Measurements from ENCODE around the gene PHF3. TPM values are rescaled to one million over a fixed set of nuclear protein-coding genes. Genes with fewer than 3 reads are reported as not detected.

PHF3 gene
- total RNA-seq, 1 experiment from 2014 or later = 66.6 TPM

DNA sequence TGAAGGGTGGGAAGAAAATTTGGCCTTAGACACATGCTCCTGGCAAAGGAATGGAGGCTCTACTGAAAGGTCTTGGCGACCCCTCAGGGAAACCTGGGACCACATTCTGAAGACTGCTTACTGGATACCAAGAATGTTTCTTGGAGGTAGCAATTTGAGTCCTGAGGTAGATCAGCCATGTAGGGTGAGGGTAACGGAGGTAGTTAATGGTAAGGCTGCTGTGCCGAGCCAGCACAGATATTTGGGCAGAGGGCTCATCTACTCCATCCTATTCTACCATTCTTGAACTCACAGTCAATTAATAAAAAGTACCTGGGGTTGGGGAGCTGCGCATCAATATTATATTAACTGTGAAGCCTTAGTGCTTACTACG lies 401 bp upstream of the PHF3 start:
- no peak overlapping the region for H3K14ac ChIP-seq (ENCODE audit: insufficient read depth, low read length)
- H3K23ac ChIP-seq (ENCODE audit: insufficient read length, low read depth, low read length) = no peak overlapping the region
- H4K5ac ChIP-seq (ENCODE audit: insufficient read length, low read depth, low read length) = no peak overlapping the region
- H2AK5ac ChIP-seq (ENCODE audit: insufficient read length, low read length) = no peak overlapping the region
- H3K27ac ChIP-seq (ENCODE audit: insufficient read length, low read depth, low read length) = no peak overlapping the region
- H3K9ac ChIP-seq (ENCODE audit: extremely low read depth, insufficient read length, low read length) = peak overlapping the region; percentile 20
- H4K8ac ChIP-seq (replicated peaks; ENCODE audit: insufficient read length, low read depth, low read length) = no peak overlapping the region
- Mint-ChIP-seq H3K36me3 (ENCODE audit: insufficient read depth in 1 of 3, low read depth in 3 of 3) (peaks cover 0 to 2% (median 2%) of the 10 kb centered on the region in 3 experiments; a peak in 3 of 7 replicates), H3K4me1 (peaks cover 43 to 47% of the 10 kb centered on the region in 2 experiments), H3K27me3 (ENCODE audit: low read depth) (peaks cover 42% of the 10 kb centered on the region), H3K4me3 (peak overlapping the region; percentile 86 to 98), H3K9me3 (no peaks in the 10 kb centered on the region; a peak in 1 of 5 replicates), H3K27ac (peak overlapping the region in 2 of 3 experiments; percentile 89 to 92; a peak in 5 of 7 replicates)
- H3K79me2 ChIP-seq (ENCODE audit: insufficient read depth, low read length) = peaks cover 23% of the 10 kb centered on the region; the same call in 1 of the 2 replicates
- H2BK120ac ChIP-seq (ENCODE audit: low read depth, low read length, poor library complexity, severe bottlenecking) = no peak overlapping the region
- peak overlapping the region; percentile 81 for H3K4me2 ChIP-seq (ENCODE audit: insufficient read depth, insufficient read length, low read length)
- H4K20me1 ChIP-seq (ENCODE audit: control insufficient read depth, insufficient read depth, insufficient read length) = no peaks in the 10 kb centered on the region
- no CpG with 5 or more reads among the region's 5 CpGs for WGBS (ENCODE audit: extremely low coverage, insufficient read length, low lambda C conversion rate)
- no peaks in the 10 kb centered on the region for H3K27me3 ChIP-seq (ENCODE audit: insufficient read depth, low read length)
- no peak overlapping the region for H2BK5ac ChIP-seq (ENCODE audit: insufficient read length, low read length)
- H3K4me1 ChIP-seq (ENCODE audit: insufficient read depth, low read length) = peaks cover 4% of the 10 kb centered on the region; the same call in 1 of the 2 replicates
- H3K18ac ChIP-seq (ENCODE audit: insufficient read length, low read depth, low read length) = no peak overlapping the region
- no peak overlapping the region for H4K91ac ChIP-seq (ENCODE audit: insufficient read length, low read depth, low read length)
- H2BK20ac ChIP-seq (ENCODE audit: low read depth, low read length, poor library complexity, severe bottlenecking) = no peak overlapping the region
- H3K4ac ChIP-seq (ENCODE audit: low read depth, low read length) = no peak overlapping the region
- no peak overlapping the region for H2BK15ac ChIP-seq (ENCODE audit: low read depth, low read length)
- DNase-seq = no peak
- no peaks in the 10 kb centered on the region for H3K23me2 ChIP-seq (ENCODE audit: insufficient read length, low read depth, low read length, poor library complexity, severe bottlenecking)
- H3T11ph ChIP-seq (ENCODE audit: low read length) = no peak overlapping the region
- H2BK12ac ChIP-seq (ENCODE audit: insufficient read length, low read depth, low read length) = no peak overlapping the region
- TF ChIP-seq, protein P1, sequence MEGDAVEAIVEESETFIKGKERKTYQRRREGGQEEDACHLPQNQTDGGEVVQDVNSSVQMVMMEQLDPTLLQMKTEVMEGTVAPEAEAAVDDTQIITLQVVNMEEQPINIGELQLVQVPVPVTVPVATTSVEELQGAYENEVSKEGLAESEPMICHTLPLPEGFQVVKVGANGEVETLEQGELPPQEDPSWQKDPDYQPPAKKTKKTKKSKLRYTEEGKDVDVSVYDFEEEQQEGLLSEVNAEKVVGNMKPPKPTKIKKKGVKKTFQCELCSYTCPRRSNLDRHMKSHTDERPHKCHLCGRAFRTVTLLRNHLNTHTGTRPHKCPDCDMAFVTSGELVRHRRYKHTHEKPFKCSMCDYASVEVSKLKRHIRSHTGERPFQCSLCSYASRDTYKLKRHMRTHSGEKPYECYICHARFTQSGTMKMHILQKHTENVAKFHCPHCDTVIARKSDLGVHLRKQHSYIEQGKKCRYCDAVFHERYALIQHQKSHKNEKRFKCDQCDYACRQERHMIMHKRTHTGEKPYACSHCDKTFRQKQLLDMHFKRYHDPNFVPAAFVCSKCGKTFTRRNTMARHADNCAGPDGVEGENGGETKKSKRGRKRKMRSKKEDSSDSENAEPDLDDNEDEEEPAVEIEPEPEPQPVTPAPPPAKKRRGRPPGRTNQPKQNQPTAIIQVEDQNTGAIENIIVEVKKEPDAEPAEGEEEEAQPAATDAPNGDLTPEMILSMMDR (conservative IDR thresholded peaks at IDR 0.05) = no peak
- H3K9me3 ChIP-seq (ENCODE audit: control insufficient read depth, low read depth, low read length) = no peaks in the 10 kb centered on the region
- H3K79me1 ChIP-seq (ENCODE audit: insufficient read depth, low read depth, low read length, poor library complexity, severe bottlenecking) = no peaks in the 10 kb centered on the region
- H2AFZ ChIP-seq (ENCODE audit: low read length) = no peak overlapping the region
- no peak overlapping the region for H3K56ac ChIP-seq (ENCODE audit: insufficient read length, low read depth, low read length)

Measured in H9 (cell line).